OCI-LY3 (cell line): Measurements from ENCODE around the gene CFB.

Experiments
- H2AFZ ChIP-seq: fragments of 200-600, 300-600 bp; shearing (Covaris generic); 2 replicates; pipeline ENCODE4 v1.6.0; 2014; ENCODE audit warnings: antibody characterized with exemption, low read depth, low read length
- H3K27ac ChIP-seq: fragments of 200-600, 300-600 bp; sonication (generic); 2 replicates; pipeline ENCODE4 v1.5.1; 2014; ENCODE audit warnings: mild to moderate bottlenecking, low read length, moderate library complexity, mixed read lengths
- H3K27me3 ChIP-seq: fragments of 200-600, 300-600 bp; sonication (generic); 2 replicates; pipeline ENCODE4 v1.6.1; 2014; ENCODE audit warnings: low read depth, low read length, mixed read lengths
- H3K36me3 ChIP-seq: fragments of 200-600, 300-600 bp; sonication (generic); replicated peaks from 2 replicates; pipeline ENCODE3; 2014; ENCODE audit warnings: low read depth, low read length, mixed read lengths
- H3K4me1 ChIP-seq: fragments of 300-600, 200-600 bp; sonication (generic); 2 replicates; pipeline ENCODE4 v1.6.1; 2014; ENCODE audit warnings: low read length, mixed read lengths
- H3K4me2 ChIP-seq: fragments of 200-600, 300-600 bp; sonication (generic); 2 replicates; pipeline ENCODE4 v1.6.1; 2014; ENCODE audit warnings: low read length, mixed read lengths
- H3K4me3 ChIP-seq: fragments of 300-600, 200-600 bp; sonication (generic); 2 replicates; pipeline ENCODE4 v1.5.1; 2014; ENCODE audit warnings: antibody characterized with exemption, mild to moderate bottlenecking, low read length, moderate library complexity
- H3K79me2 ChIP-seq: fragments of 300-600, 200-600 bp; shearing (Covaris generic); 2 replicates; pipeline ENCODE4 v1.6.1; 2014; ENCODE audit warnings: mild to moderate bottlenecking, low read length, mixed read lengths
- H3K9ac ChIP-seq: fragments of 300-600, 200-600 bp; shearing (Covaris generic); 2 replicates; pipeline ENCODE4 v1.6.0; 2014; ENCODE audit warnings: mild to moderate bottlenecking, low read length, moderate library complexity
- H3K9me3 ChIP-seq: fragments of 200-600, 300-600 bp; shearing (Covaris generic); 2 replicates; pipeline ENCODE4 v1.6.1; 2014; ENCODE audit warnings: low read length, mixed read lengths; ENCODE audit not compliant: insufficient read depth
- H4K20me1 ChIP-seq: fragments of 200-600, 300-600 bp; sonication (generic); 2 replicates; pipeline ENCODE4 v1.6.1; 2016; ENCODE audit warnings: low read length, mixed read lengths; ENCODE audit not compliant: insufficient read depth
- EZH2phosphoT487 ChIP-seq: fragments of 200-600 bp; shearing (Covaris generic); IDR thresholded peaks from 2 replicates; pipeline ENCODE4 v1.6.1; 2018; ENCODE audit warnings: antibody characterized with exemption, mixed run types, low read depth
- TF ChIP-seq, protein P1 (sequence below): fragments of 200-600, 300-600 bp; sonication (generic); IDR thresholded peaks from 2 replicates; pipeline ENCODE4 v1.5.1; 2014; ENCODE audit warnings: antibody characterized with exemption, low read length, low read depth

Gene CFB

DNA sequence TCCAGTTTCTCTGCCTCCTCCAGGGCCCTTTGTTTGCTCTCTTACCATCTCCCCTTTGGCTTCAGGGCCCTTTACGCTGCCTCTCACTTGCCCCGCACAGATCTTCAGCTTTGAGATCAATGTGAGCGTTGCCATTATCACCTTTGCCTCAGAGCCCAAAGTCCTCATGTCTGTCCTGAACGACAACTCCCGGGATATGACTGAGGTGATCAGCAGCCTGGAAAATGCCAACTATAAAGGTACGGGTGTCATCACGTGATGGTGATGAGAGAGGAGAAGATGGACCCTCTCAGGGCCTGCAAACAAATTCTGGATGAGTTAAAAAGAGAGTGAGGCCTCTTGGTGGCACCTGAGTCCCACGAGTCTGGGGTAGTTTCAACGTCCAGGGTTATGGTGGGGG, 10.1 kb upstream of the CFB start:
- no peaks in the 10 kb centered on the region for H3K9me3 ChIP-seq
- no peak overlapping the region for H2AFZ ChIP-seq
- H3K27me3 ChIP-seq: no peaks in the 10 kb centered on the region
- TF ChIP-seq, protein P1, sequence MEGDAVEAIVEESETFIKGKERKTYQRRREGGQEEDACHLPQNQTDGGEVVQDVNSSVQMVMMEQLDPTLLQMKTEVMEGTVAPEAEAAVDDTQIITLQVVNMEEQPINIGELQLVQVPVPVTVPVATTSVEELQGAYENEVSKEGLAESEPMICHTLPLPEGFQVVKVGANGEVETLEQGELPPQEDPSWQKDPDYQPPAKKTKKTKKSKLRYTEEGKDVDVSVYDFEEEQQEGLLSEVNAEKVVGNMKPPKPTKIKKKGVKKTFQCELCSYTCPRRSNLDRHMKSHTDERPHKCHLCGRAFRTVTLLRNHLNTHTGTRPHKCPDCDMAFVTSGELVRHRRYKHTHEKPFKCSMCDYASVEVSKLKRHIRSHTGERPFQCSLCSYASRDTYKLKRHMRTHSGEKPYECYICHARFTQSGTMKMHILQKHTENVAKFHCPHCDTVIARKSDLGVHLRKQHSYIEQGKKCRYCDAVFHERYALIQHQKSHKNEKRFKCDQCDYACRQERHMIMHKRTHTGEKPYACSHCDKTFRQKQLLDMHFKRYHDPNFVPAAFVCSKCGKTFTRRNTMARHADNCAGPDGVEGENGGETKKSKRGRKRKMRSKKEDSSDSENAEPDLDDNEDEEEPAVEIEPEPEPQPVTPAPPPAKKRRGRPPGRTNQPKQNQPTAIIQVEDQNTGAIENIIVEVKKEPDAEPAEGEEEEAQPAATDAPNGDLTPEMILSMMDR: no peak
- TF ChIP-seq EZH2phosphoT487: no peak
- no peak overlapping the region for H3K27ac ChIP-seq
- no peak overlapping the region for H3K4me3 ChIP-seq
- H4K20me1 ChIP-seq: no peaks in the 10 kb centered on the region
- no peaks in the 10 kb centered on the region for H3K36me3 ChIP-seq
- H3K4me2 ChIP-seq: no peak overlapping the region
- no peaks in the 10 kb centered on the region for H3K79me2 ChIP-seq
- H3K4me1 ChIP-seq: no peaks in the 10 kb centered on the region
- no peak overlapping the region for H3K9ac ChIP-seq

DNA sequence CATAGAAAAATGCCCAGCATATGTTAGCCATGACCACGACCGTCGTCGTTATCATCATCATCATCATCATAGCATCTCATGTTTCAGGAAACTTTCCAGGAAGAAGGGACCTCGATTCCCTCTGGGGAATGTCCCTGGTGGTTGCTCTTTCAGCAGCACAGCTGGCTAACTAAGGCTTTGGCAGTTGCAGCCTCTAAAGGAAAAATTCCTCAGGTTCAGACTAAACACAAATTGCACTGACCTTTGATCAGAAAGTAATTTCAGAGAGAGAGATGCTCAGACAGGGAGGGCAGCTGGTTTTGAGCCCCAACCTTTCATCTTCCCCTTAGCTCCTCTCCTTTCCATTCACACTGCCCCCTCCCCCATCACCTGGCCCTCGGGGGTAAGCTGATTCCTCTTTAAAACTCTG, 5.6 kb upstream of the CFB start:
- no peak for TF ChIP-seq EZH2phosphoT487
- TF ChIP-seq, protein P1: no peak
- no peaks in the 10 kb centered on the region for H3K79me2 ChIP-seq
- H3K36me3 ChIP-seq: no peaks in the 10 kb centered on the region
- no peak overlapping the region for H3K9ac ChIP-seq
- no peaks in the 10 kb centered on the region for H4K20me1 ChIP-seq
- H3K4me3 ChIP-seq: no peak overlapping the region
- no peak overlapping the region for H3K27ac ChIP-seq
- no peak overlapping the region for H3K4me2 ChIP-seq
- H3K9me3 ChIP-seq: no peaks in the 10 kb centered on the region
- no peaks in the 10 kb centered on the region for H3K27me3 ChIP-seq
- peaks cover under 1% of the 10 kb centered on the region; the same call in 1 of the 2 replicates for H3K4me1 ChIP-seq
- no peak overlapping the region for H2AFZ ChIP-seq

DNA sequence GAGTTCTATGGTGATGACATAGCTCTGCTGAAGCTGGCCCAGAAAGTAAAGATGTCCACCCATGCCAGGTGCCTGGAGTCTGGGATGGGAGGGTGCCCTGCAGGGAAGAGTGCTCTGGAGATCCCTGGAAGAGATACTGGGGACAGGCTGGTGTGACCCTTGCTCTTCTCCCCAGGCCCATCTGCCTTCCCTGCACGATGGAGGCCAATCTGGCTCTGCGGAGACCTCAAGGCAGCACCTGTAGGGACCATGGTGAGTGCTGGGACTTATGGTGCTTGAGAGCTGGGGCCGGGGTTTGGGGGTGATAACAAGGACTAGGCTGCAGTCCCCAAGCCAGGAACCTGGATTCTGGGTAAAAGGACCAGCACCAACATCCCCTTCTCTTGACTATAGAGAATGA, 2.2 kb upstream of the CFB start:
- TF ChIP-seq EZH2phosphoT487: no peak
- TF ChIP-seq, protein P1: no peak
- Histone ChIP-seq H3K79me2 (no peaks in the 10 kb centered on the region), H3K27ac (no peak overlapping the region), H4K20me1 (no peaks in the 10 kb centered on the region), H3K4me2 (no peak overlapping the region), H3K9me3 (no peaks in the 10 kb centered on the region), H3K4me1 (peaks cover 5% of the 10 kb centered on the region), H3K9ac (no peak overlapping the region), H3K27me3 (no peaks in the 10 kb centered on the region), H3K4me3 (no peak overlapping the region), H2AFZ (no peak overlapping the region), H3K36me3 (no peaks in the 10 kb centered on the region)

DNA sequence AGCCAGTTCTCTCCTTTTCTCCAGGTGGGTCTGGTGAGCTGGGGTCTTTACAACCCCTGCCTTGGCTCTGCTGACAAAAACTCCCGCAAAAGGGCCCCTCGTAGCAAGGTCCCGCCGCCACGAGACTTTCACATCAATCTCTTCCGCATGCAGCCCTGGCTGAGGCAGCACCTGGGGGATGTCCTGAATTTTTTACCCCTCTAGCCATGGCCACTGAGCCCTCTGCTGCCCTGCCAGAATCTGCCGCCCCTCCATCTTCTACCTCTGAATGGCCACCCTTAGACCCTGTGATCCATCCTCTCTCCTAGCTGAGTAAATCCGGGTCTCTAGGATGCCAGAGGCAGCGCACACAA, 765 bp upstream of the CFB start:
- no peaks in the 10 kb centered on the region for H3K79me2 ChIP-seq
- H3K9me3 ChIP-seq: no peaks in the 10 kb centered on the region
- TF ChIP-seq, protein P1: no peak
- TF ChIP-seq EZH2phosphoT487: no peak
- H4K20me1 ChIP-seq: no peaks in the 10 kb centered on the region
- no peak overlapping the region for H3K27ac ChIP-seq
- no peak overlapping the region for H3K9ac ChIP-seq
- H3K4me3 ChIP-seq: no peak overlapping the region
- H3K4me2 ChIP-seq: no peak overlapping the region; the same call in 1 of the 2 replicates
- H3K4me1 ChIP-seq: peaks cover 5% of the 10 kb centered on the region
- no peak overlapping the region for H2AFZ ChIP-seq
- no peaks in the 10 kb centered on the region for H3K27me3 ChIP-seq
- no peaks in the 10 kb centered on the region for H3K36me3 ChIP-seq
